ENCODE results near the gene ARHGAP23.

ARHGAP23 gene

GRCh38 chr17:38428112-38428642 is at the start of gene ARHGAP23:
ARHGAP23 (plus strand) TSS chr17:38428464; CDS start chr17:38428486, 22 bp downstream.
- no peak for DNase-seq (ENCODE audit: low read depth, low spot score)

GRCh38 chr17:38379448-38379847 is 48.8 kb upstream of the ARHGAP23 start:
- DNase-seq (ENCODE audit: low read depth, low spot score) = no peak

GRCh38 chr17:38395090-38395489 is 33.2 kb upstream of the ARHGAP23 start:
- no peak for DNase-seq (ENCODE audit: low read depth, low spot score)

- no peak for DNase-seq (ENCODE audit: low read depth, low spot score)
These were observed 31.0 kb upstream of the ARHGAP23 start for GRCh38 chr17:38397227-38397626.

- no peak for DNase-seq (ENCODE audit: low read depth, low spot score)
These were observed 28.0 kb upstream of the ARHGAP23 start for GRCh38 chr17:38400286-38400685.

GRCh38 chr17:38401459-38401858 is 26.8 kb upstream of the ARHGAP23 start:
- no peak for DNase-seq (ENCODE audit: low read depth, low spot score)

GRCh38 chr17:38402897-38403296 is 25.4 kb upstream of the ARHGAP23 start:
- no peak for DNase-seq (ENCODE audit: low read depth, low spot score)

- DNase-seq (ENCODE audit: low read depth, low spot score) = no peak
These were observed 24.8 kb upstream of the ARHGAP23 start for GRCh38 chr17:38403491-38403890.

- no peak for DNase-seq (ENCODE audit: low read depth, low spot score)
These were observed 23.9 kb upstream of the ARHGAP23 start for GRCh38 chr17:38404174-38404943.

GRCh38 chr17:38405654-38406053 is 22.6 kb upstream of the ARHGAP23 start:
- no peak for DNase-seq (ENCODE audit: low read depth, low spot score)

GRCh38 chr17:38410201-38410600 is 18.1 kb upstream of the ARHGAP23 start:
- no peak for DNase-seq (ENCODE audit: low read depth, low spot score)

- no peak for DNase-seq (ENCODE audit: low read depth, low spot score)
These were observed 12.7 kb upstream of the ARHGAP23 start for GRCh38 chr17:38415250-38416194.

- no peak for DNase-seq (ENCODE audit: low read depth, low spot score)
These were observed 11.4 kb upstream of the ARHGAP23 start for GRCh38 chr17:38416840-38417209.

- DNase-seq (ENCODE audit: low read depth, low spot score) = no peak
These were observed 10.9 kb upstream of the ARHGAP23 start for GRCh38 chr17:38417210-38417951.

- DNase-seq (ENCODE audit: low read depth, low spot score) = no peak
These were observed 10.1 kb upstream of the ARHGAP23 start for GRCh38 chr17:38418062-38418692.

- no peak for DNase-seq (ENCODE audit: low read depth, low spot score)
These were observed 9.4 kb upstream of the ARHGAP23 start for GRCh38 chr17:38418693-38419507.

GRCh38 chr17:38419508-38419981 is 8.7 kb upstream of the ARHGAP23 start:
- DNase-seq (ENCODE audit: low read depth, low spot score) = no peak

GRCh38 chr17:38420518-38420917 is 7.7 kb upstream of the ARHGAP23 start:
- no peak for DNase-seq (ENCODE audit: low read depth, low spot score)

- DNase-seq (ENCODE audit: low read depth, low spot score) = no peak
These were observed 7.0 kb upstream of the ARHGAP23 start for GRCh38 chr17:38421171-38421841.
